BJ (cell line): ENCODE results near the gene SLC1A3. TPM values are rescaled to one million over a fixed set of nuclear protein-coding genes. Genes with fewer than 3 reads are reported as not detected.

Source experiments
- CTCF ChIA-PET: fragments of 350-600 bp; formaldehyde crosslinking; extraction: SDS; loops from one replicate; lab custom pipeline; 2021; ENCODE audit warnings: antibody characterized with exemption, inconsistent platforms; lab: Yijun Ruan, JAX
- POLR2A ChIA-PET: fragments of 300-600 bp; sonication (Branson Sonifier 250); formaldehyde crosslinking; extraction: SDS; loops from one replicate; lab custom pipeline; 2021; ENCODE audit warnings: antibody characterized with exemption; lab: Charles Lee
- DNase-seq: peaks from one replicate; pipeline ENCODE4 v3.0.0-alpha.2; 2011; ENCODE audit warnings: low read depth
- H3K27me3 ChIP-seq: 2 replicates; pipeline ENCODE4 v1.6.0; 2011; ENCODE audit warnings: low read length; ENCODE audit not compliant: control insufficient read depth, insufficient read depth
- H3K36me3 ChIP-seq: 2 replicates; pipeline ENCODE4 v1.5.1; 2011; ENCODE audit warnings: low read length; ENCODE audit not compliant: control insufficient read depth, insufficient read depth
- H3K4me3 ChIP-seq: 2 replicates; pipeline ENCODE4 v1.5.1; 2011; ENCODE audit warnings: low read depth, mild to moderate bottlenecking, control low read depth, low read length
- CTCF ChIP-seq: IDR thresholded peaks from 2 replicates; pipeline ENCODE4 v1.5.1; 2011; ENCODE audit warnings: low read depth, mild to moderate bottlenecking, control low read depth, inconsistent platforms, low read length, moderate library complexity; ENCODE audit not compliant: insufficient read depth
- polyA plus RNA-seq: library from polyadenylated mRNA; depleted of rRNA; stranded (reverse); fragments of >200 nt; gene quantifications from 2 replicates; pipeline ENCODE4 v1.2.3, GENCODE V29; 2011

The SLC1A3 gene
- polyA plus RNA-seq, 1 experiment: 0.54 TPM

GRCh38 chr5:36590513-36591286, 15.7 kb upstream of the SLC1A3 start:
- Histone ChIP-seq H3K4me3 (no peak overlapping the region), H3K36me3 (no peaks in the 10 kb centered on the region), H3K27me3 (0 out of 2 replicates have a peak, but pooled peaks cover 3% of the 10 kb centered on the region)
- ChIA-PET POLR2A (interaction anchor here (0.6 kb wide), 1 partner anchor 234 kb away, joined by 5 read pairs; no protein-coding TSS in a partner anchor), CTCF (interaction anchor here (0.6 kb wide), 1 partner anchor 37 kb away, joined by 3 read pairs; no protein-coding TSS in a partner anchor)
- no peak for TF ChIP-seq CTCF
- no peak for DNase-seq

GRCh38 chr5:36593867-36594266, 12.5 kb upstream of the SLC1A3 start:
- POLR2A ChIA-PET: no interaction called here
- Histone ChIP-seq H3K36me3 (no peaks in the 10 kb centered on the region), H3K27me3 (peaks cover 4% of the 10 kb centered on the region; the same call in 1 of the 2 replicates), H3K4me3 (no peak overlapping the region)
- no peak for DNase-seq
- CTCF ChIA-PET: no interaction called here
- no peak for TF ChIP-seq CTCF

GRCh38 chr5:36596247-36596646, 10.2 kb upstream of the SLC1A3 start:
- H3K27me3 ChIP-seq: peaks cover 3% of the 10 kb centered on the region; the same call in 1 of the 2 replicates
- no peak overlapping the region for H3K4me3 ChIP-seq
- CTCF ChIA-PET: interaction anchor here (0.6 kb wide), 1 partner anchor 12 kb away, joined by 4 read pairs; no protein-coding TSS in a partner anchor
- H3K36me3 ChIP-seq: no peaks in the 10 kb centered on the region
- TF ChIP-seq CTCF: no peak
- DNase-seq: no peak
- POLR2A ChIA-PET: no interaction called here

- DNase-seq: no peak
- ChIA-PET POLR2A (no interaction called here), CTCF (interaction anchor here (0.6 kb wide), 1 partner anchor 12 kb away, joined by 4 read pairs; no protein-coding TSS in a partner anchor)
- no peak for TF ChIP-seq CTCF
- no peaks in the 10 kb centered on the region for H3K36me3 ChIP-seq
- H3K4me3 ChIP-seq: no peak overlapping the region
- H3K27me3 ChIP-seq: peaks cover 3% of the 10 kb centered on the region; the same call in 1 of the 2 replicates
Observed at GRCh38 chr5:36596756-36597155, 9.7 kb upstream of the SLC1A3 start.

- peaks cover 3% of the 10 kb centered on the region; the same call in 1 of the 2 replicates for H3K27me3 ChIP-seq
- no peak for DNase-seq
- no peak overlapping the region for H3K4me3 ChIP-seq
- ChIA-PET CTCF (no interaction called here), POLR2A (no interaction called here)
- no peaks in the 10 kb centered on the region for H3K36me3 ChIP-seq
- TF ChIP-seq CTCF: no peak
Observed at GRCh38 chr5:36598045-36598444, 8.4 kb upstream of the SLC1A3 start.
